ENCODE results near the gene TMEM132E.

DNA sequence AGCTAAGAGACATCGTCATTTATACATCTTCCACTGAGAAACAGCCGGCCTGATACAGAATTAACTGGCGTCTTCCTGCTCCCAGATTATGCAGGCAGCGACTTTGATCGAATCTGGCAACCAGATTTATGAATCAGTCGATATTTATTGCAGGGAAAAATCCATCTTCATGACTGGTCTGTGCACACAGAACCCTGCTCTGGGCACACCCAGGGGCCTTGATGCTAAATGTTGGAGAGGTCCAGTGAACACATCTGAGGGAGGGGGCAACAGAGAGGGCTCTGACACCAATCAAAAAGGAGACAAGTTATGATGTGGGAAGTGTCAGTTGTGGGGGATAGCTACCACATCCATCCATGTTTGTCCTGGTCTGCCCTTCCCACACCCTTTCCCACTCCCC lies 102.9 kb downstream of the TMEM132E start:
- TF ChIP-seq, protein P1, sequence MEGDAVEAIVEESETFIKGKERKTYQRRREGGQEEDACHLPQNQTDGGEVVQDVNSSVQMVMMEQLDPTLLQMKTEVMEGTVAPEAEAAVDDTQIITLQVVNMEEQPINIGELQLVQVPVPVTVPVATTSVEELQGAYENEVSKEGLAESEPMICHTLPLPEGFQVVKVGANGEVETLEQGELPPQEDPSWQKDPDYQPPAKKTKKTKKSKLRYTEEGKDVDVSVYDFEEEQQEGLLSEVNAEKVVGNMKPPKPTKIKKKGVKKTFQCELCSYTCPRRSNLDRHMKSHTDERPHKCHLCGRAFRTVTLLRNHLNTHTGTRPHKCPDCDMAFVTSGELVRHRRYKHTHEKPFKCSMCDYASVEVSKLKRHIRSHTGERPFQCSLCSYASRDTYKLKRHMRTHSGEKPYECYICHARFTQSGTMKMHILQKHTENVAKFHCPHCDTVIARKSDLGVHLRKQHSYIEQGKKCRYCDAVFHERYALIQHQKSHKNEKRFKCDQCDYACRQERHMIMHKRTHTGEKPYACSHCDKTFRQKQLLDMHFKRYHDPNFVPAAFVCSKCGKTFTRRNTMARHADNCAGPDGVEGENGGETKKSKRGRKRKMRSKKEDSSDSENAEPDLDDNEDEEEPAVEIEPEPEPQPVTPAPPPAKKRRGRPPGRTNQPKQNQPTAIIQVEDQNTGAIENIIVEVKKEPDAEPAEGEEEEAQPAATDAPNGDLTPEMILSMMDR (IDR thresholded peaks at IDR 0.05 in 8 of 11, conservative IDR thresholded peaks at IDR 0.05 in 3 of 11), result no peak
- TF ChIP-seq POLR2A (IDR thresholded peaks at IDR 0.05) (no peak), POLR2AphosphoS5 (IDR thresholded peaks at IDR 0.05) (no peak)
